ENCODE measurements around the gene P3H1.

GRCh38 chr1:42786097-42786496 lies 19.3 kb upstream of the P3H1 start:
- TF ChIP-seq EZH2 (IDR thresholded peaks at IDR 0.05; ENCODE audit: borderline replicate concordance, low read depth, low read length, poor library complexity, severe bottlenecking) = no peak
- TF ChIP-seq, protein P1, sequence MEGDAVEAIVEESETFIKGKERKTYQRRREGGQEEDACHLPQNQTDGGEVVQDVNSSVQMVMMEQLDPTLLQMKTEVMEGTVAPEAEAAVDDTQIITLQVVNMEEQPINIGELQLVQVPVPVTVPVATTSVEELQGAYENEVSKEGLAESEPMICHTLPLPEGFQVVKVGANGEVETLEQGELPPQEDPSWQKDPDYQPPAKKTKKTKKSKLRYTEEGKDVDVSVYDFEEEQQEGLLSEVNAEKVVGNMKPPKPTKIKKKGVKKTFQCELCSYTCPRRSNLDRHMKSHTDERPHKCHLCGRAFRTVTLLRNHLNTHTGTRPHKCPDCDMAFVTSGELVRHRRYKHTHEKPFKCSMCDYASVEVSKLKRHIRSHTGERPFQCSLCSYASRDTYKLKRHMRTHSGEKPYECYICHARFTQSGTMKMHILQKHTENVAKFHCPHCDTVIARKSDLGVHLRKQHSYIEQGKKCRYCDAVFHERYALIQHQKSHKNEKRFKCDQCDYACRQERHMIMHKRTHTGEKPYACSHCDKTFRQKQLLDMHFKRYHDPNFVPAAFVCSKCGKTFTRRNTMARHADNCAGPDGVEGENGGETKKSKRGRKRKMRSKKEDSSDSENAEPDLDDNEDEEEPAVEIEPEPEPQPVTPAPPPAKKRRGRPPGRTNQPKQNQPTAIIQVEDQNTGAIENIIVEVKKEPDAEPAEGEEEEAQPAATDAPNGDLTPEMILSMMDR (conservative IDR thresholded peaks at IDR 0.05; ENCODE audit: low read depth, low read length) = no peak
